ENCODE data around the gene TTC21B.
A peak's percentile ranks its signal among the peaks of the same experiment; 100 is the strongest.

Gene TTC21B

GRCh38 chr2:165953655-165954606, at the start of gene TTC21B (continued):
- peak; percentile 81 for TF ChIP-seq SP7 (tag by site-specific recombination; IDR thresholded peaks at IDR 0.05)
- no peak for TF ChIP-seq ZNF114 (tag by site-specific recombination; IDR thresholded peaks at IDR 0.05)
- peak; percentile 63; the same call in 1 of the 2 replicates for TF ChIP-seq ZSCAN30 (tag by site-specific recombination; IDR thresholded peaks at IDR 0.05)
- TF ChIP-seq ZFP69B (tag by site-specific recombination; IDR thresholded peaks at IDR 0.05) = 0 out of 2 replicates have a peak, but pooled peaks have one; percentile 58
- TF ChIP-seq CTCF (tag by site-specific recombination; IDR thresholded peaks at IDR 0.05) = peak; percentile 90
- no peak for TF ChIP-seq ZFP3 (tag by site-specific recombination; IDR thresholded peaks at IDR 0.05; ENCODE audit: low read depth)
- peak; percentile 61 for TF ChIP-seq ZNF660 (tag by site-specific recombination; IDR thresholded peaks at IDR 0.05)
- no peak; the same call in 1 of the 2 replicates for TF ChIP-seq ZNF76 (tag by site-specific recombination; IDR thresholded peaks at IDR 0.05; ENCODE audit: borderline replicate concordance, low read depth)
- TF ChIP-seq ZNF549 (tag by site-specific recombination; IDR thresholded peaks at IDR 0.05) = no peak
- TF ChIP-seq ZNF623 (tag by site-specific recombination; IDR thresholded peaks at IDR 0.05) = no peak
- TF ChIP-seq ZNF16 (tag by site-specific recombination; IDR thresholded peaks at IDR 0.05; ENCODE audit: low read depth) = no peak
- no peak for TF ChIP-seq ZNF473 (tag by site-specific recombination; IDR thresholded peaks at IDR 0.05)
- TF ChIP-seq YY1 (tag by site-specific recombination; IDR thresholded peaks at IDR 0.05) = peak; percentile 64
- peak; percentile 55 for TF ChIP-seq ZNF518A (tag by site-specific recombination; conservative IDR thresholded peaks at IDR 0.05; ENCODE audit: low read depth)
- no peak for TF ChIP-seq ZNF302 (tag by site-specific recombination; IDR thresholded peaks at IDR 0.05; ENCODE audit: low read depth)
- TF ChIP-seq ZNF561 (tag by site-specific recombination; IDR thresholded peaks at IDR 0.05; ENCODE audit: borderline replicate concordance) = peak; percentile 60; the same call in 1 of the 2 replicates
- TF ChIP-seq ZNF350 (tag by site-specific recombination; IDR thresholded peaks at IDR 0.05) = no peak
- TF ChIP-seq OSR2 (tag by site-specific recombination; IDR thresholded peaks at IDR 0.05) = no peak
- TF ChIP-seq ZFHX2 (tag by site-specific recombination; conservative IDR thresholded peaks at IDR 0.05) = peak; percentile 88
- no peak for TF ChIP-seq PRDM6 (tag by site-specific recombination; IDR thresholded peaks at IDR 0.05)
- TF ChIP-seq ZNF324 (tag by site-specific recombination; IDR thresholded peaks at IDR 0.05) = no peak
- TF ChIP-seq ZNF146 (tag by site-specific recombination; IDR thresholded peaks at IDR 0.05) = no peak
- no peak for TF ChIP-seq ZNF510 (tag by site-specific recombination; IDR thresholded peaks at IDR 0.05; ENCODE audit: insufficient replicate concordance)
- no peak for TF ChIP-seq ZNF585B (tag by site-specific recombination; IDR thresholded peaks at IDR 0.05)
- TF ChIP-seq ZNF426 (tag by site-specific recombination; IDR thresholded peaks at IDR 0.05) = no peak
- 0 out of 2 replicates have a peak, but pooled peaks have one; percentile 63 for TF ChIP-seq ZNF19 (tag by site-specific recombination; IDR thresholded peaks at IDR 0.05; ENCODE audit: low read depth)
- peak; percentile 82 for TF ChIP-seq GLIS2 (tag by site-specific recombination; IDR thresholded peaks at IDR 0.05)
- TF ChIP-seq KLF1 (tag by site-specific recombination; IDR thresholded peaks at IDR 0.05) = peak; percentile 60; the same call in 1 of the 2 replicates
